LHCN-M2 (cell line): Measurements from ENCODE around the gene PLEKHA6. TPM values are rescaled to one million over a fixed set of nuclear protein-coding genes. Genes with fewer than 3 reads are reported as not detected.

Experiments used
- DNase-seq: peaks from one replicate; pipeline ENCODE4 v3.0.0-alpha.2; 2012; ENCODE audit warnings: low read depth
- total RNA-seq: library from RNA; depleted of rRNA; stranded (reverse); fragments of >200 nt; gene quantifications from 2 replicates; pipeline ENCODE4 v1.2.3, GENCODE V29; 2014

Gene PLEKHA6
- total RNA-seq, 1 experiment from 2014 or later: 50.9 TPM

DNA sequence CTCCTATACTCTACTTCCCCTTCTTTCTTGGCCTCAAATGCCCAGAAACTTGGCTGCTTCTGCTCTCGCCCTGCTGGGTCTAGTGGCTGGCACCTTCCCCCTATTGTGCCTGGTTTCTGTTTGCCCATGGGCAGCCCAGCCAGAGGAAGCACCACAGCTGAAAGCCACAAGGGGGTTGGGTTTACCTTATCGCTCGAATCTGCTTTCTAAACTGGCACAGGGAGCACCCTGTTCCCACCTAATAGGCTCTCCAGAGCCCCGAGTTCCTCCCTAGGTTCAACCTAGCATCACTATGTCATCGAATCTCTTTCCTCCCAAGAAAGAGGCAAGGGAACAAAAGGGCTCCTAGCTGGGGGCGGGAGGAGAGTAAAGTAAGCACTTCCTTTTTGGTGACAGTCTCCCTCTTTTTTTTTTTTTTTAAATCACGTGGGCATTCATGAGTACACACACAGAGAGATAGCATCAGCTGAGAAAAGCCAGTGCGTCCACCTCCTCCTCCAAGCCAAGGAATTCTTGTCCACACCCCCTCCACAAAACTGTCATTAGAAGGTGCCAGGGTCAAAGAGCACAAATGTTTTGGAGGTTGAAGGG, 72.8 kb downstream of the PLEKHA6 start:
- peak; percentile 39 for DNase-seq

DNA sequence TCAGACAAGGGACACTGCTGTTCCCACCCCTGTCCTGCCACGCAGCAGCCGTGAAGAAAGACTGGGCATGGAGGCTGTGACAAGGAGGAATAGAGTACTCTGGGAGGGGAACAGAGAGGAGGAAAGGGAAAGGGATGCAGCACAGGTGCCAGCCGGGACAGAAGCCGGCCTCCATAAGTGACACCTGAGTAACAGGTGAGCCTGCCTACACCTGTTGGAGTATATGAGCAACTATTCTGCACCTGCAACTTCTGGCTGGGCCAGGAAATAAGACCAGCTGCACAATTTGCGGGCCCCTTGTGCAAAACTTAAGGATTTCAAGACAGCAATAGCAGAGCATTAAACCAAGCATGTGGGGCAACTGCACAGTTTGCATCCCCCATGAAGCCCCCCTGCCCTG, 73.4 kb downstream of the PLEKHA6 start:
- DNase-seq: no peak

DNA sequence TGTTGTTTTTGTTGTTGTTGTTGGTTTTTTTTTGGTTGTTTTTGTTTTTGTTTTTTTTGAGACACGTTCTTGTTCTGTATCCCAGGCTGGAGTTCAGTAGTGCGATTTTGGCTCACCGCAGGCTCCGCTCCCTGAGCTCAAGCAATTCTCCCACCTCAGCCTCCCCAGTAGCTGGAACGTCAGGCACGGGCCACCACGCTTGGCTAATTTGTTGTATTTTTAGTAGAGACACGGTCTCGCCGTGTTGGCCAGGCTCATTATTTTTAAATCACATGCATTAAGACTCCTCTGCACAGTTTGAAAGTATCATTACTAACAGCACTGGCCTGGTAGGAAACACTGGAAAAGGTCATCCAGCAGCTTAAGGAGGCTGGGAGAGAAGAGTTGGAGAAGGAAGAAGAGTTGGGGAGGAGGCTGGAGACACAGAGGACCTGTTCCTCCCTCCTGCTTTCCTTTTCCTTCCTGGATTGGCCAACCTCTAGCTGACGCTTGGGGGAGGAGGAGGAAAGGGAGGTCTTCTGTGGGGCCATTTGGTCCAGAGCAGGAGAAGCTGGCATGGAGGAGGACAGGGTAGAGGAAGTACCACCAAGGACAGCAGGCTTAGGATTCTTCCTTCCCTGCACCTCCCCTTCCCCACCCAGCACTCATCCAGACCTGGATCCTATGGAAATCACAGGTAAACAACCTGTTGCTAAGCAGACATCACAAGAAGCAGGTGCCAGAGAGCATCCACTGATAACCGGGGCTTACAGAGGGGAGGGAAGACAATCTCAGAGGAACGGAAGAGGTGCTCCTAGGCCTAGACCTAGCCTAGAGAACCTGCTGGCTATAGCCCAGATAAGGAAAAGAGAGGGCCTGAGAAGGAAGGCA, 74.1 kb downstream of the PLEKHA6 start:
- no peak for DNase-seq

DNA sequence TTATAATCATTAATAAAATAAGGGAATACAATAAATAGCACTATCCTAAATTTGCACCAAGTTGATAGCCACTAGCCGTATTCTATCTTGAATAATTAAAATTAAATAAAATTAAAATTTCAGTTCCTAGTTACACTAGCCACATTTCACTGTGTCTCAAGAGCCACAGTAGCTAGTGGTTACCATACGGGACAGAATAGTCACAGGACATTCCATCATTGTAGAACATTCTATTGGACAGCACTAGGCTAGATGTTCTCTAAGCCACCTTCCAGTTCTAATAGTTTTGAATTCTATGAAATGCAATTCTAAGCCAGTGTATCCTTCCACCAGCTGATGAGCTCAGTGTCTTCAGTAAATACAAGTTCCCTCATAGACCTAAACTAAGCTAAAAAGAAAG, 74.8 kb downstream of the PLEKHA6 start:
- DNase-seq: no peak

DNA sequence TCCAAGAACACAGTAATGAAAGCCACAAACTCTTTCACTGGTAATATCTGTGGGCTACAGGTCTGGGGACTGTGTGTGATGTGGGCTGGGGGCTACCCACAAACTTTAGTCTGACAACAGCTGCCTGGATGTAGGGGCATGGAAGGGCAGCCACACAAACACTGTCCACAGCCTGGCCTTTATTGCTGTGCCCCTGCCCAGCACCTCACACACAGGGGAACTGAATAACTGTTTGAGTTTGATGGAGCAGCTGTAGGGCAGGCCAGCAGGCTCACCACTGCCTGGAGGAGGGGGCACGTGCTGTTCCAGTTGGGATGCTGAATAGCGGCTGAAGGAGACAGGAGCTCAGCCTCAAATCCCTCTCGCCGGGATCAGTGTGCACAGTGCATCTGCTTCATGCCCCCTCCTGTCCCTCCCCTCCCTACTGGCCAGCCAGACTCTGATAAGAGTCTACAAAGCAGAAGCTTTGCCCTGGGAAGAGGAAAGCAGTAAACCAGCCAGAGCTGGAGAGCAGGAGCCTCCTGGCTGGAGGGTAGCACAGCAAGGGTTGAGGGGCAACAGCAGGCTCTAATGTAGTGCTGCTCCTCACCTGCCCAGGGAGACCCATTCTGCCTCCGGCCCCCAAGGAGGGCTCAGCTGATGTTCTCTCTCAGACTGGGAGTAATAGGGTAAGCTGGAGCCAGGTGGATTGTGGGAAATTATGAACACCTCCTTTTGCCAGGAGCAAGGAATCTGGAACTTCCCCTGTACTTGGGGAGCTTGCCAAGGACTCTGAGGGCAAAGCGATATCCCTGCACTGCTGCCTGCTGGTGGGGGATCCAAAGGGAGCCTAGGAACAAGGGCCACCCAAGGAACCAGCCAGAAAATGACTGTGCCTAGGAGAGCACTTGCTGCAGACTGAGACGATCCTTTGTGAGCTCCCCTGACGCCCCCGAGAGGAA, 75.7 kb downstream of the PLEKHA6 start:
- DNase-seq: peak; percentile 48

DNA sequence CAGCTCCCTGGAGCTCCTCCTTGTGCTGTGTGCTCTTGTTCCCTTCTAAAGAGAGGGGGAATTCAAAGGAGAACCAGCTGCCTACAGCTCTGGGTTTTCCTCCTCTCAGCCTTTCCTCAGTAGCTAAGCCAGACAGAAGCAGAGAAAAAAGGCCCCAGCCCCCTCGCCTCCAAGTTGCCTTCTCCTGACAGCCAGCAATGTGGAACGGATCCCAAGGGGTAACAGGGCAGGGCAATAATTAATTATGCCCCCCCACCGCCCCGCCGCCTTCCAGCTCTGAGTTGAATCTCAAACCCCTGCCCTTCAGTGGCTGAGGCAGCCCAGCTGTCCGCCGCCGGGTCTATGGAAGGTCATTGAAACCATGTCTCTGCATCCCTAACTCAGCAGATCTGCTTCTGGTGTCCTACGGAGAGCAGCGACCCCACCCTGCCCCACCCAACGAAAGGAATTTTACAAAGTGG, 76.9 kb downstream of the PLEKHA6 start:
- no peak for DNase-seq

DNA sequence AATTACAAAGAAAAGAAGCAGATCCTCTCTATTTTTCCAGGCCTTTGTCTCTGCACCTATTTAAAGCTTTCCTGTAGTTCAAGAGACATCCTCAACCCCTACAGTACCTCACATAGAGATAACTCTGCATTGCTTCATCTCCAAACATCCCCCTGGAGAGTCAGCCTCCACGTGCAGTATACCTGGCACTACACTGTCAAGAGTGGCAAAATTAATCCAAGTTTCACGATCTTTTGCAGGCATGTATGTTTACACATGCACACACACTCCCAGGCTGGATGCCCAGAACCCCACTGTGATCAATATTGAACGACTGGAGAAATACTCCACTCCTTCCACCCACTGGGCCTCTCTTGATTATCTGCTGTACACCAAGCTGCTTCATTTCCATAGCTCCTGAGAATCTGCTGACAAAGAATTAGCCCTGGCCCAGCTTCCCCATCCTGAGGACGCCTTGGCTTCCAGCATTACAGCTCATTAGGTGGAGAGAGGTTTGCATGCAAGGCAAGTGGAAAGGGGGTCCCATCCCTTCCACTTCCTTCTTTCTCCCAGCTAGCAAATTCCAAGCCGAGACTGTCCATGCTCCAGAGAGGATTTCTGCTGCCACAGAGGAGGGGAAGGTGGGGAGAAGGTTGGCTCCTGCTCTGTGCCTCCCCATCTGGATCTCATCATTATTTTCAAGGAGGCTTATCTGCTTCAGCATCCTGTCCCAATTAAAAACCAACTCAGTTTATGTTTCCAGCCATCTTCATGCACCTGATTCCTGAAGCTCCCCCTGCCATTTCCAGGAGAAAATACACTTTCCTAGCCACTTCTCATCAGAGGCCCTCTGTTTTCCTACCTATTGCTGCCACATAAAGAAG, 79.4 kb downstream of the PLEKHA6 start:
- DNase-seq: no peak

DNA sequence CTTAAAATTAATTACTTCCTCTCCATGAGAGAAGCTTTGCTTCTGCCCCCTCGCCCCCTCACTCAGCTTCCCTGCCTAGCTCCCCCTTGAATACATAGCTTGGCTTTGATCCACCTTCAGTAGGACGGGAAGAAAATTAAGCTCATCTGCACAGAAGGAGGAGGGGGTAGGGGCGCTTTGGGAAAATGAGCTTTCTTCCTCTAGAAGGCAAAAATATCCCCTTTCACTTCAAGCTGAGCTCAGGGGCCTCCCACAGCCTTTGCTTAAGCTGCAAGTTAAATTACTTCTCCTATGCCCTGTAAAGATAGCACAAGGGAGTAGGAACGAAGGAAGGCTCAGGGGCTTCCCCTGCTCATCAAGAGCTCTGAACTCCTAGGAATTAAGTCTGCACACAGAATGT, 80.8 kb downstream of the PLEKHA6 start:
- DNase-seq: no peak

DNA sequence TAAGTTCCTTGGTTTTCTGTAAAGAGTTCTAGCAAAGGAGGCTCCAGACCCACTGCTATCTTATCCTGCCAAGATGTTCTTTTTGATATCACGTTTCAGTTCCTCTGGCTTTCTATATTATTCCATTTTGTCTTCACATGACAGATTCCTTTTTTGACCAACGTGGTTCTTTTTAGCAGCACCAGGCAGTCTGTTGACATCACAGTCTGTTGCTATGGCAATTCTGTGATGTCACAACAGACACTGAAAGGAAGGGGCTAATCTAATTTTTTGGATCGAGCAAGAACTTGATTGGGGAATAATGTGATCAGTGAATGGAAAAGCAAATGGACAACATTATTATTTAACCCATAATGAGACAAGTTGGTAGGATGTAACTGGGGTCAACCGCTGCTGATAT, 81.5 kb downstream of the PLEKHA6 start:
- no peak for DNase-seq

DNA sequence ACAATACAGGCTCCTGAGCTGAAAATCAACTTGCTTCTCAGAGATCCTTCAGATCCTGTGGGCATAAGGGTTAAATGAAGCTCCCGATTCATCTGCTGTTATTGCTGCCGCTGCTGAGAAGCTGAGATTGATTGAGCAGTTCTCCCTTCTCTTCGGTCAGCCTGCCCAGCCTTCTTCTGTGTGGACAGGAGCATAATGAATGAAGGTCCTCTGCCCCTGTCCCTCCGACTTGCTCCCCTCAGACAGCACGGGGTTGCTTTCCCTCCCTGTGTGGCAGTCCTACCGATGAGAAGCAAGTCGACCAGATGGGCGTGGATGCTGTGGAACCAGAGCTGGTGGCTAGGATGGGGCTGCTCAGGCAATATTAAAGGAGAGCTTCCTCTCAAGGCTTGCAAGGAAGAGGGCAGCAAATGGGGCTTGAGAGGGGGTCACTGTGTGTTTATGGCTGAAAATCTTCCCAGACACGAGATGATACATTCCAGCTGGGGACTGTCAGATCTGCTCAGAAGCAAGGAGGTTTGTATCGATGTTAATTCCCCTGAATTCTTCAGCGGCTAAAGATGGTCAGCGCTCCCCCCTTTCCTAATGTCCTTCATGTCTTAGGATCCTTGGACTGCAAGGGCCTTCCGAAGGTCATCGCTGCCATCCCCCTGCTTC, 82.0 kb downstream of the PLEKHA6 start:
- no peak for DNase-seq

DNA sequence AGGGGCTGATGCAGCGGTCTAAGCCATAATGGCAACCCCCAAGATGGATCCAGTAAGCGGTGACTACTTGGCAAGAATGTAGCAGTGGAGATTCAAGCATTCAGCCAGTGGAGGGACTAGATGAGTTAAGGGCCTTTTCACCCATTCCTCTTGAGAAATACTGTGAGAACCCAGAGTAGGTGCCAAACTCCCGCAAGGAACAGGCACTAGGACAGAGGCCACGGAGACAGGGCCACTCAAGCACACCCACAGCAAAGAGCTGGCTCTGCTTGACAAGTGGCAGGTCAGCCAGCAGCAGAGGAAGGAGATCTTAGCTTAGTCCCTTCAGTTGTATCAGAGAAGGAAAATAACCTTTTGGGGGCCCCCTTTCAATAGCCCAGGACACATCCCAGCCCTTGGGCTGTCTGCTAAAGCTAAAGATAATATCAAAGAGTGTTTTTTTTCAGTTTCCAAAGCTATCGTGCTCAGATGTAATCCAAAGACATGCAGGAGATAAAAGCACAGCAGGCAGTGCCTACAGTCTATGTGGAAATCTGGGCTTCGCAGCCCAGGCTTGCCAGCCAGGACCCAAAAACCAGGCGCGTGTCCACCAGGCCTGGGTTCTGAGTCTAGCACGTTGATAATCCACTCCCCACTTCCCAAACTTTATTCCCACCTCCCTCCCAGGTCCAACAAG, 83.9 kb downstream of the PLEKHA6 start:
- DNase-seq: no peak

DNA sequence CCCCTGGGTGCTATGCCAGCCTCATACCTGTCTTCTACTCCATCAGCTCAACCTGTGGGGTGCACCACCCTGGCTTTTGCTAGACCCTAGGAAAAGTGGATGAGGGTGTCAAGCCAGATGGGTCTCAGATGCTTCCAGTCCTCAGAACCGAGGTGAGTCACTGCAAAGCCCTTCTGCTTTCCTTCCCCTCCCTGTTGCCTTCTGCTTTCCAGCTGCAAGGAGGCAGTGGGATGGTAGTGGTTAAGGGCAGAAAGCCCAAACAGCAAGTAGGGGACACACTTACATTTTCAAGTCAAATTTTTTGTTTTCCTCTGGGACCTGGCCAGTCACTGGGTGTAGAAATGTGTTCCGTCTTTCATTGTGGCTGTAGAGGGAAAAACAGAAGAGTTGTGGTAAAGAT, 85.3 kb downstream of the PLEKHA6 start:
- no peak for DNase-seq

DNA sequence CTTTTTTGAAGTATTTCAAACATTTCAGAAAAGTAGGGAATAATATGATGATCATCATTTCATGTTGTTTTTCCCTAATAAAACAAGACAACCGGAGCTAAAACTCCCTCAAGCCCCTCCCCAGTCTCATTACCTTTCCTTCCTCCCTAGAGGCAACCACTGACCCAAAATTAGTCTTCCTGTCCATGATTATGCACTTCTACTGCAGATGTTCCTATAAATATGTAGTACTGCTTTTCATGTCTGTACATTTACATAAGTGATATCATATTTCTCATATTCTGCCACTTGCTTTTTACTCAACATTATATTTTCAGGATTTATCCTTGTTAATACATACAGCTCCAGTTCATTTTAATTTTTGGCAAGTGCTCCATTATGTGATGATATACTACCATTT, 87.2 kb downstream of the PLEKHA6 start:
- no peak for DNase-seq

DNA sequence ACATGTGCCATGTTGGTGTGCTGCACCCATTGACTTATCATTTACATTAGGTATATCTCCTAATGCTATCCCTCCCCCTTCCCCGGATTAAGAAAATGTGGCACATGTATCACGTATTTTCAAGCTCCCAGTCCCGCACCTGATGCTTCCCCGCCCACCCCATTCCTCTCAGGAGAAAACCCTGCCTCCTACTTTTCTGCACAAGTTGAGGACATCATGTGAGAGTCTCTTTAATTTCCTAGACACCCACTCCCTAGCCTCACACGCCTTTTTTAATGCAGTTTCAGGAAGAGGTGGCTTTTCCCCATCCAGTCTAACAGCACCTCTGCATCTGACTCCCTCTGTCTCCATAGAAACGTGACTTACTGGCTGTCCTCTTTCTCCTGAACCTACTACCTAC, 87.8 kb downstream of the PLEKHA6 start:
- no peak for DNase-seq

DNA sequence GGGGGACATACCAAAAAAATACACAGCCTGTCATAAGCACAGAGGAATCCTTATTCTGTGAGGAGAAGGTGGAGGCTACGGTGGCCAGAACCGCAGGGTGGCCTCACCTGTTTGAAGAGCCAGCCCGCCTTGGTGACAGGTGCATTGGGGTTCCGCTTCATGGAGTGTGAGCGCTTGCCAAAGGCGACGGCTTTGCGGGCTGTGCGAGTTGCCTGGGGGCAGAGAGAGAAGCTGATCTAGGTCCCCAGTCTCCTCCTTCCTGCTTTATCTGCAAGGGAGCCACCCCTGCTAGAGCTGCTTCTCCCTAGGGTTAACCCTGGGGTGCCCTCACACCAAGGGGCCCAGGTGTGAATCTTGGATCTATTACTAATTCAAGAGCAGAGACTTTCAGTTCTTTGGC, 91.6 kb downstream of the PLEKHA6 start:
- DNase-seq: no peak

DNA sequence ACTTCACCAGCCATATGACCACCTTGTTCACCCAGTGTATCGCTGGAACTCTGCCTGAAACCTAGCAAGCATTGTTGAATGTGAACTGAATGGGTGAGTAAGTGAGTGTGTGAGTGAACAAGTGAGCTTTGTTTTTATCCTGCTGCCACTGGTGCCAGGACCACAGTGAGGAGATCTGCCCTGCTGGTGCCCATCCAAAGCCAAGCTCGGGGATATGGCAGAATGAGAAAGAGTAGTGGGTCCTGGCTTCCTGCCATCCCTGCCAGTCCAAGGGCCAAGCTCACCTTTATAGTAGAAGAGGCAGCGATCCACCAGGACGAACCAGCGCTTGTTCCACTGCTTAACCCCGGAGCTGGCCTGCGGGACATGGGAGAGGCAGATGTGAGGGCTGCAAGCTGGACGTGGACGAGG, 92.5 kb downstream of the PLEKHA6 start:
- DNase-seq: no peak

DNA sequence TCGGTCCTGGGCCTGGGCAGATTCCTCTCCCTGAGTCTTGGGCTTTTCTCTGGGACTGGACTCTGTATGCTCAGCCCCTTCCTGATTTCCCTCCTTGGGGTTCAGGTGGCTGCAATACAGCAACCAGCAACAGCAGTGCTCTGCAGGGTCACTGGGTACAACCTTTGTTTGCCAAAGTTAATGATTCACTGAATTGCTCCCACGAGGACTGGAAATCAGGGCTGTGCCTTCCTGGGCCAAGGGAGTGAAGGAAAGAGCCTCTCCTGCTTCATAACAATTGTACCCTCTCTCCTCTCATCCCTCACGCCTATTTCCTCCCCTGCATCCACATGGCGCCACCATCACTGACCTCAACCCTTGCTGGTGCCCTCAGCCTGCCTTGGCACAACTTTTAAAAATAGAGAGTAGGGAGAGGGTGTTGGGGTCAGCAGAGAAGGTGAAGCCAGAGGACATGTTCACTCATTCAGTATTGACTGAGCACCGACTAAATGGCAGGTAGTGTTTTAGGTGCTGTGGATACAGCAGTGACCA, 93.2 kb downstream of the PLEKHA6 start:
- DNase-seq: no peak

DNA sequence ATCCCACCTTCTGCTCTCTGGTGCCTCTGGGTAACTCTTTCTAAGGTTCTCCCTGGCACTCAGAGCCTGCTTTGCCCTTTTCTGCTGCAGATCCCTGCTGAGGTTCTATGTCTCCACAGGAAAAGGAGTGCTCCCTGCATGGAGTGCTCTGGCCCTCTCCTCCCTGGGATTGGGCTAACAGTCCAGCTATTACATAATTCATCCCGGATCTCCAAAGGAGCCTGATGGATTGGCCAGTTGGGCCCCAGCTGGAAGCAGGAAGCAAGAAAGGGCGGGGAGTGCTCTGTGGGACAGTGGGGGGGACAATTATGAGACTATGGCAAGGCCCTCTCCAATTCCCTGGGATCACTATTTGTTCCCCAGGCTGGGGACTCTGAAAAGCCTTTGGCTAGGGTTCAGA, 94.1 kb downstream of the PLEKHA6 start:
- DNase-seq: no peak

DNA sequence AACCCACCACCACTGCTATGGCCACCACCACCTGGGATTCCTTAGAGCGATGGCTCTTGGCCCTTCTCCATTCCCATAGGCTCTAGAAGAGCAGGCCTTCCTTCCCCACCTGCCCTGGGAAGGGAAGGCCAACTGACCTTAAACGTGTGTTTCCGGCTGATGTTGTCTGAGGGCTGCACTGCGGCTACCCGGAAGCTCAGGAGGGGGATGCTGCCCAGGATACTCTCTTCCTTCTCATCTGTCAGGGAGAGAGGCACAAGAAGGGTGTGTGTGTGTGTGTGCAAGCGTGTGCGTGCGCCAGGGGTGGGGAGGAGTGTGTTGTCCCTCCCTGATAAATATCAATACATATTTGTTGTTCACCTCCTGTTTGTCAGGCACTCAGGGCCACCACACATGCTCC, 94.9 kb downstream of the PLEKHA6 start:
- no peak for DNase-seq
